OCI-LY1 (cell line): ENCODE measurements around the gene LRCH1.

Experiments used
- CTCF ChIP-seq: fragments of 200-600 bp; sonication (generic), shearing (Covaris generic); IDR thresholded peaks from 2 replicates; pipeline ENCODE4 v1.5.1; 2017; ENCODE audit warnings: mild to moderate bottlenecking, antibody characterized with exemption, low read length, moderate library complexity, mixed read lengths
- EZH2 ChIP-seq: fragments of 200-600 bp; sonication (generic), shearing (Covaris generic); IDR thresholded peaks from 2 replicates; pipeline ENCODE4 v1.8.0; 2017; ENCODE audit warnings: borderline replicate concordance, mixed run types, mild to moderate bottlenecking, antibody characterized with exemption, low read length, moderate library complexity, mixed read lengths

- no peak for TF ChIP-seq CTCF
- no peak for TF ChIP-seq EZH2
Measured at GRCh38 chr13:46663206-46664037, 110.5 kb downstream of the LRCH1 start.
